Stomach (tissue), 4 donors: ENCODE measurements around the gene CEP164.

ENCODE experiments used
- CTCF ChIP-seq, 7 experiments: fragments of 450-650 bp in 4 of 7; fragments of 200-600 bp in 3 of 7; sonication (generic) in 3 of 7; IDR thresholded peaks; one replicate each; pipeline ENCODE4 v1.5.1; 2016 to 2019; ENCODE audit warnings: antibody characterized with exemption in 7 of 7, control low read depth in 2 of 7, mild to moderate bottlenecking in 1 of 7
- EP300 ChIP-seq: sonication (generic); formaldehyde crosslinking; IDR thresholded peaks from one replicate; pipeline ENCODE4 v1.6.1; 2017; ENCODE audit warnings: antibody characterized with exemption
- POLR2A ChIP-seq, 4 donors: fragments of 450-650 bp; IDR thresholded peaks; one replicate each; pipeline ENCODE4 v1.6.1; 2016; ENCODE audit warnings: antibody characterized with exemption in 4 of 4, control low read depth in 2 of 4, mild to moderate bottlenecking in 1 of 4, moderate library complexity in 1 of 4
- POLR2AphosphoS5 ChIP-seq, 3 donors: sonication (generic); formaldehyde crosslinking; IDR thresholded peaks; one replicate each; pipeline ENCODE4 v1.6.1; 2016; ENCODE audit warnings: antibody characterized with exemption in 3 of 3

GRCh38 chr11:117392979-117393378 lies 65.3 kb downstream of the CEP164 start:
- TF ChIP-seq EP300 (no peak), CTCF (IDR thresholded peaks at IDR 0.05) (no peak), POLR2AphosphoS5 (IDR thresholded peaks at IDR 0.05) (no peak), POLR2A (IDR thresholded peaks at IDR 0.05) (no peak)
